WTC11 (cell line): Measurements from ENCODE around the gene PRKD1. TPM values are rescaled to one million over a fixed set of nuclear protein-coding genes. Genes with fewer than 3 reads are reported as not detected.

Source experiments
- ATAC-seq: fragments of 200-7000 bp; cut with Tn5 transposase; 2 replicates; pipeline ENCODE4 v1.10.0; 2021; ENCODE audit warnings: mild to moderate bottlenecking, moderate library complexity
- CTCF ChIA-PET: fragments of 300-600 bp; sonication (Branson Sonifier 250); formaldehyde crosslinking; loops from one replicate; lab custom pipeline; 2021; ENCODE audit warnings: antibody characterized with exemption; lab: Charles Lee
- POLR2A ChIA-PET: fragments of 350-600 bp; sonication (Branson Sonifier 250); formaldehyde crosslinking; loops from one replicate; lab custom pipeline; 2021; ENCODE audit warnings: antibody characterized with exemption; lab: Charles Lee
- DNase-seq: peaks from one replicate; pipeline ENCODE4 v3.0.0; 2021; ENCODE audit warnings: low spot score
- H3K27ac Mint-ChIP-seq: 2 replicates; pipeline ENCODE4 v1.8.0; 2021; ENCODE audit warnings: mixed read lengths
- H3K27me3 Mint-ChIP-seq: 2 replicates; pipeline ENCODE4 v1.8.0; 2021; ENCODE audit warnings: low read depth, mild to moderate bottlenecking, moderate library complexity, mixed read lengths
- H3K36me3 Mint-ChIP-seq: 2 replicates; pipeline ENCODE4 v1.8.0; 2021; ENCODE audit warnings: mixed read lengths
- H3K4me1 Mint-ChIP-seq: 2 replicates; pipeline ENCODE4 v1.8.0; 2022; ENCODE audit warnings: mixed read lengths
- H3K4me3 Mint-ChIP-seq: 2 replicates; pipeline ENCODE4 v1.8.0; 2021; ENCODE audit warnings: mild to moderate bottlenecking, moderate library complexity, mixed read lengths
- H3K9me3 Mint-ChIP-seq: 2 replicates; pipeline ENCODE4 v1.8.0; 2021; ENCODE audit warnings: mixed read lengths
- ELF4 ChIP-seq: sonication (generic); formaldehyde crosslinking; IDR thresholded peaks from 2 replicates; pipeline ENCODE4 v1.8.1; 2022; ENCODE audit warnings: low read depth, mild to moderate bottlenecking, moderate library complexity, missing genetic modification reagents
- ESRRA ChIP-seq: sonication (generic); formaldehyde crosslinking; IDR thresholded peaks from 2 replicates; pipeline ENCODE4 v1.8.1; 2022; ENCODE audit warnings: mild to moderate bottlenecking, missing genetic modification reagents, borderline replicate concordance
- ETV6 ChIP-seq: sonication (generic); formaldehyde crosslinking; IDR thresholded peaks from 2 replicates; pipeline ENCODE4 v1.8.1; 2022; ENCODE audit warnings: mild to moderate bottlenecking, missing genetic modification reagents
- FOXK1 ChIP-seq: sonication (generic); formaldehyde crosslinking; IDR thresholded peaks from 2 replicates; pipeline ENCODE4 v1.8.0; 2022; ENCODE audit warnings: mild to moderate bottlenecking, moderate library complexity, missing genetic modification reagents
- GRHL2 ChIP-seq: fragments of 250-450 bp; sonication (Bioruptor Pico); IDR thresholded peaks from 2 replicates; pipeline ENCODE4 v1.8.0; 2022; ENCODE audit warnings: mild to moderate bottlenecking, moderate library complexity; ENCODE audit not compliant: insufficient replicate concordance, severe bottlenecking
- NR2C2 ChIP-seq: sonication (generic); formaldehyde crosslinking; IDR thresholded peaks from 2 replicates; pipeline ENCODE4 v1.8.0; 2022; ENCODE audit warnings: mild to moderate bottlenecking, missing genetic modification reagents
- NR3C1 ChIP-seq: sonication (generic); formaldehyde crosslinking; conservative IDR thresholded peaks from 2 replicates; pipeline ENCODE4 v1.8.1; 2023; ENCODE audit warnings: low read depth, mild to moderate bottlenecking, missing genetic modification reagents
- RELA ChIP-seq: sonication (generic); formaldehyde crosslinking; IDR thresholded peaks from 2 replicates; pipeline ENCODE4 v1.8.1; 2022; ENCODE audit warnings: missing genetic modification reagents, mild to moderate bottlenecking, borderline replicate concordance
- SMAD3 ChIP-seq: sonication (generic); formaldehyde crosslinking; IDR thresholded peaks from 2 replicates; pipeline ENCODE4 v1.8.0; 2022; ENCODE audit warnings: missing genetic modification reagents, mild to moderate bottlenecking, borderline replicate concordance
- SMAD4 ChIP-seq: sonication (generic); formaldehyde crosslinking; IDR thresholded peaks from 2 replicates; pipeline ENCODE4 v1.8.0; 2022; ENCODE audit warnings: mild to moderate bottlenecking, missing genetic modification reagents
- TP53 ChIP-seq: sonication (generic); formaldehyde crosslinking; IDR thresholded peaks from 2 replicates; pipeline ENCODE4 v1.8.1; 2023; ENCODE audit warnings: mild to moderate bottlenecking, missing genetic modification reagents
- ZBTB21 ChIP-seq: sonication (generic); formaldehyde crosslinking; IDR thresholded peaks from 2 replicates; pipeline ENCODE4 v1.8.1; 2023; ENCODE audit warnings: mild to moderate bottlenecking, missing genetic modification reagents, borderline replicate concordance
- ZNF121 ChIP-seq: sonication (generic); formaldehyde crosslinking; IDR thresholded peaks from 2 replicates; pipeline ENCODE4 v1.8.0; 2023; ENCODE audit warnings: missing genetic modification reagents
- ZNF138 ChIP-seq: sonication (generic); formaldehyde crosslinking; conservative IDR thresholded peaks from 2 replicates; pipeline ENCODE4 v1.8.1; 2022; ENCODE audit warnings: mild to moderate bottlenecking, moderate library complexity, missing genetic modification reagents
- ZNF416 ChIP-seq: fragments of 250-450 bp; sonication (Bioruptor Pico); IDR thresholded peaks from 2 replicates; pipeline ENCODE4 v1.9.0; 2021; ENCODE audit warnings: mild to moderate bottlenecking, inconsistent platforms
- ZNF671 ChIP-seq: fragments of 250-450 bp; sonication (Bioruptor Pico); IDR thresholded peaks from 2 replicates; pipeline ENCODE4 v1.8.0; 2021; ENCODE audit warnings: mild to moderate bottlenecking
- total RNA-seq: library from RNA; stranded (reverse); gene quantifications from 3 replicates; pipeline ENCODE4 v1.2.3, GENCODE V29; 2021
- TF ChIP-seq, protein P1 (sequence below): sonication (generic); formaldehyde crosslinking; IDR thresholded peaks from 2 replicates; pipeline ENCODE4 v1.8.1; 2022; ENCODE audit warnings: mild to moderate bottlenecking, missing genetic modification reagents, moderate library complexity, borderline replicate concordance
- TF ChIP-seq, protein P2 (sequence below): sonication (generic); formaldehyde crosslinking; IDR thresholded peaks from 2 replicates; pipeline ENCODE4 v1.8.1; 2022; ENCODE audit warnings: missing genetic modification reagents, borderline replicate concordance
- TF ChIP-seq, protein P3 (sequence below): fragments of 250-450 bp; sonication (Bioruptor Pico); IDR thresholded peaks from 2 replicates; pipeline ENCODE4 v1.9.0; 2021; ENCODE audit warnings: mild to moderate bottlenecking
- TF ChIP-seq, protein P4 (sequence below): sonication (generic); formaldehyde crosslinking; IDR thresholded peaks from 2 replicates; pipeline ENCODE4 v1.8.0; 2022; ENCODE audit warnings: mild to moderate bottlenecking, missing genetic modification reagents
- TF ChIP-seq, protein P5 (sequence below): sonication (generic); formaldehyde crosslinking; IDR thresholded peaks from 2 replicates; pipeline ENCODE4 v1.8.1; 2022; ENCODE audit warnings: low read depth, missing genetic modification reagents, borderline replicate concordance
- TF ChIP-seq, protein P6 (sequence below): sonication (generic); formaldehyde crosslinking; IDR thresholded peaks from 2 replicates; pipeline ENCODE4 v1.8.1; 2023; ENCODE audit warnings: mild to moderate bottlenecking, missing genetic modification reagents

The PRKD1 gene
- total RNA-seq, 1 experiment from 2014 or later = 7.6 TPM

DNA sequence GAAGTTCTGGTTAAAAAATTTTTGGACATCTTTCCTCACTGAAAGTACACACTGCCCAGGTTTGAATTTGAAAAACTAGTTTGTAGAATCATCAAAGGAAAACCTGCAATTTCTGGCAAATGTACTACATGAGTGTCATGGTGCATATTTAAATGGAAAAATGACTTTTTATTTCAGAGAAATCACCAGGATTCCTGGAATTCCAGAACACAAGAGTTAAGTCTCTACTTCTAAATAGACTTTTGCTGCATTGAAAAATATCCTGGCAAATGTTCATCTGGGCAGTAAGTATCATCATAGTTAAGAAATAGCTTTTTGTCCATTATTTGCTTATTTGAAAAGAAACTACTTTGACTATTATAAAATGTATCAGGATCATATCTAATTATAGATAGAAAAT, 275.1 kb downstream of the PRKD1 start (continued):
- TF ChIP-seq NR3C1 (CRISPR knock-in tag) (no peak), ESRRA (CRISPR knock-in tag) (no peak), NR2C2 (no peak), SMAD3 (CRISPR knock-in tag) (no peak), ZNF121 (CRISPR knock-in tag) (no peak), TP53 (CRISPR knock-in tag) (no peak), FOXK1 (CRISPR knock-in tag) (no peak)
- TF ChIP-seq, protein P1, sequence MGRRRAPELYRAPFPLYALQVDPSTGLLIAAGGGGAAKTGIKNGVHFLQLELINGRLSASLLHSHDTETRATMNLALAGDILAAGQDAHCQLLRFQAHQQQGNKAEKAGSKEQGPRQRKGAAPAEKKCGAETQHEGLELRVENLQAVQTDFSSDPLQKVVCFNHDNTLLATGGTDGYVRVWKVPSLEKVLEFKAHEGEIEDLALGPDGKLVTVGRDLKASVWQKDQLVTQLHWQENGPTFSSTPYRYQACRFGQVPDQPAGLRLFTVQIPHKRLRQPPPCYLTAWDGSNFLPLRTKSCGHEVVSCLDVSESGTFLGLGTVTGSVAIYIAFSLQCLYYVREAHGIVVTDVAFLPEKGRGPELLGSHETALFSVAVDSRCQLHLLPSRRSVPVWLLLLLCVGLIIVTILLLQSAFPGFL (CRISPR knock-in tag) = no peak
- TF ChIP-seq, protein P2, sequence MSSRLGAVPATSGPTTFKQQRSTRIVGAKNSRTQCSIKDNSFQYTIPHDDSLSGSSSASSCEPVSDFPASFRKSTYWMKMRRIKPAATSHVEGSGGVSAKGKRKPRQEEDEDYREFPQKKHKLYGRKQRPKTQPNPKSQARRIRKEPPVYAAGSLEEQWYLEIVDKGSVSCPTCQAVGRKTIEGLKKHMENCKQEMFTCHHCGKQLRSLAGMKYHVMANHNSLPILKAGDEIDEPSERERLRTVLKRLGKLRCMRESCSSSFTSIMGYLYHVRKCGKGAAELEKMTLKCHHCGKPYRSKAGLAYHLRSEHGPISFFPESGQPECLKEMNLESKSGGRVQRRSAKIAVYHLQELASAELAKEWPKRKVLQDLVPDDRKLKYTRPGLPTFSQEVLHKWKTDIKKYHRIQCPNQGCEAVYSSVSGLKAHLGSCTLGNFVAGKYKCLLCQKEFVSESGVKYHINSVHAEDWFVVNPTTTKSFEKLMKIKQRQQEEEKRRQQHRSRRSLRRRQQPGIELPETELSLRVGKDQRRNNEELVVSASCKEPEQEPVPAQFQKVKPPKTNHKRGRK (CRISPR knock-in tag) = no peak

DNA sequence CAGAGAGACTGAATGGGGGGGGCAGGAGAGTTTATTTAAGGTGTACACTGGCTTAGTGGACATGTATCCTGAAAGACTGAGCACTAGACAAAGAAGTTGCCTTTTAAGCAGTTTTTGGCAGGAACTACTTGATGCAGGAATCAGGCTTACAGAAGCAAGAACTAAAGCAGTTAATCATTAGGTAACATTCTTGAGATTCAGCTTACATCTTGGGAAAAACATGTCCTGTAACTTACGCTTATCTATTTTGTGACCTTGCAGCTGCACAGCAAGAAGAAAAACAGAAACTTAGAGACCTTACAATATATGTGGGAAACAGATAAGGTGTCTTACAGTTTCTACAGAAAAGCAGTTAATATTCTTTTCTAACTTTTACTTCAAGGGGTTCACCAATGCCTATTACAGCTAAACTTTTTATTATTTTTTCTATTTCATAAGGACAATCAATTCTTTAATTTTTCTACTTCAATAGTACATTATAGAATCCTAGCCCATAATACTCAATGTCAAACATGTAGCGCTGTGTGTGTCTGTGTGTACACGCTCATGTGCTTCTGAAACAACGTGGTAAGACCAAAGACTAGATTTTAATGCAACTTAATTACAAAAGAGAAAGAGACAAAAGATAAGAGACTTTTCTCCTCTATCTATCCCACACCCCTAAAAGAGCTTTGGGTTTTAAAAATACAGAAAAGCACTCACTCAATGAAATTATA, 276.9 kb downstream of the PRKD1 start:
- no peak overlapping the region for H3K27ac Mint-ChIP-seq
- TF ChIP-seq, protein P3, sequence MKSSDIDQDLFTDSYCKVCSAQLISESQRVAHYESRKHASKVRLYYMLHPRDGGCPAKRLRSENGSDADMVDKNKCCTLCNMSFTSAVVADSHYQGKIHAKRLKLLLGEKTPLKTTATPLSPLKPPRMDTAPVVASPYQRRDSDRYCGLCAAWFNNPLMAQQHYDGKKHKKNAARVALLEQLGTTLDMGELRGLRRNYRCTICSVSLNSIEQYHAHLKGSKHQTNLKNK (CRISPR knock-in tag) = no peak
- TF ChIP-seq, protein P4, sequence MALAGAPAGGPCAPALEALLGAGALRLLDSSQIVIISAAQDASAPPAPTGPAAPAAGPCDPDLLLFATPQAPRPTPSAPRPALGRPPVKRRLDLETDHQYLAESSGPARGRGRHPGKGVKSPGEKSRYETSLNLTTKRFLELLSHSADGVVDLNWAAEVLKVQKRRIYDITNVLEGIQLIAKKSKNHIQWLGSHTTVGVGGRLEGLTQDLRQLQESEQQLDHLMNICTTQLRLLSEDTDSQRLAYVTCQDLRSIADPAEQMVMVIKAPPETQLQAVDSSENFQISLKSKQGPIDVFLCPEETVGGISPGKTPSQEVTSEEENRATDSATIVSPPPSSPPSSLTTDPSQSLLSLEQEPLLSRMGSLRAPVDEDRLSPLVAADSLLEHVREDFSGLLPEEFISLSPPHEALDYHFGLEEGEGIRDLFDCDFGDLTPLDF (CRISPR knock-in tag) = no peak
- TF ChIP-seq, all 79 proteins: peak for 0
- ChIA-PET CTCF (no interaction called here), POLR2A (no interaction called here)
- Mint-ChIP-seq H3K36me3 (peaks cover 38% of the 10 kb centered on the region), H3K4me3 (no peak overlapping the region), H3K27me3 (peaks cover 3% of the 10 kb centered on the region; the same call in 1 of the 2 replicates), H3K9me3 (peaks cover 36% of the 10 kb centered on the region), H3K4me1 (peaks cover 15% of the 10 kb centered on the region)
- ATAC-seq (no peak), DNase-seq (no peak)

DNA sequence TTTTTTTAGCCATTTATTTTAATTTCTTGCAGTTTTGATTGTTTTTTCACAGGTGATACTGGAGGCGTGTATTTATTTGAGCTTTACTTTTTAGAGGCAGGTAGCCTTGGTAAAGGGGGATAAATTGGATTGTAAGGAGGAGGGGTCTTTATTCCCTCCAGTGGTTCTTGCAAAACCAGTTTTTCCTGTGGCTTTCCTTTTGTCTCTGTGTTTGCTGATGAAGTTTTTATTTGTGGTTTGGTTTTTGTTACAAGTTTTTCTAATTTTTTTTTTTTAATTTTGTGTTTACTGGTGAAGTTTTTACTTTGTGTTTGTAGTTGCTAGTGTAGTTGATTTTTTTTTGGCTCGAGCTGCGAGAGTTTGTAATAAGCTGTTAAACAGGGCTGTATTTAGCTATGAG, 278.5 kb downstream of the PRKD1 start:
- peaks cover 39% of the 10 kb centered on the region for H3K36me3 Mint-ChIP-seq
- ATAC-seq (0 out of 2 replicates have a peak, but pooled peaks have one; percentile 28), DNase-seq (no peak)
- H3K27ac Mint-ChIP-seq = peak overlapping the region; percentile 16; the same call in 1 of the 2 replicates
- CTCF ChIA-PET = no interaction called here
- H3K4me3 Mint-ChIP-seq = no peak overlapping the region
- POLR2A ChIA-PET = no interaction called here
- H3K4me1 Mint-ChIP-seq = peaks cover 20% of the 10 kb centered on the region
- H3K27me3 Mint-ChIP-seq = peaks cover 3% of the 10 kb centered on the region; the same call in 1 of the 2 replicates
- peaks cover 38% of the 10 kb centered on the region for H3K9me3 Mint-ChIP-seq
- no peak for TF ChIP-seq RELA (CRISPR knock-in tag)
- TF ChIP-seq, protein P5, sequence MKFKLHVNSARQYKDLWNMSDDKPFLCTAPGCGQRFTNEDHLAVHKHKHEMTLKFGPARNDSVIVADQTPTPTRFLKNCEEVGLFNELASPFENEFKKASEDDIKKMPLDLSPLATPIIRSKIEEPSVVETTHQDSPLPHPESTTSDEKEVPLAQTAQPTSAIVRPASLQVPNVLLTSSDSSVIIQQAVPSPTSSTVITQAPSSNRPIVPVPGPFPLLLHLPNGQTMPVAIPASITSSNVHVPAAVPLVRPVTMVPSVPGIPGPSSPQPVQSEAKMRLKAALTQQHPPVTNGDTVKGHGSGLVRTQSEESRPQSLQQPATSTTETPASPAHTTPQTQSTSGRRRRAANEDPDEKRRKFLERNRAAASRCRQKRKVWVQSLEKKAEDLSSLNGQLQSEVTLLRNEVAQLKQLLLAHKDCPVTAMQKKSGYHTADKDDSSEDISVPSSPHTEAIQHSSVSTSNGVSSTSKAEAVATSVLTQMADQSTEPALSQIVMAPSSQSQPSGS (CRISPR knock-in tag) = no peak
- TF ChIP-seq ZNF671 = no peak
- TF ChIP-seq, protein P6, sequence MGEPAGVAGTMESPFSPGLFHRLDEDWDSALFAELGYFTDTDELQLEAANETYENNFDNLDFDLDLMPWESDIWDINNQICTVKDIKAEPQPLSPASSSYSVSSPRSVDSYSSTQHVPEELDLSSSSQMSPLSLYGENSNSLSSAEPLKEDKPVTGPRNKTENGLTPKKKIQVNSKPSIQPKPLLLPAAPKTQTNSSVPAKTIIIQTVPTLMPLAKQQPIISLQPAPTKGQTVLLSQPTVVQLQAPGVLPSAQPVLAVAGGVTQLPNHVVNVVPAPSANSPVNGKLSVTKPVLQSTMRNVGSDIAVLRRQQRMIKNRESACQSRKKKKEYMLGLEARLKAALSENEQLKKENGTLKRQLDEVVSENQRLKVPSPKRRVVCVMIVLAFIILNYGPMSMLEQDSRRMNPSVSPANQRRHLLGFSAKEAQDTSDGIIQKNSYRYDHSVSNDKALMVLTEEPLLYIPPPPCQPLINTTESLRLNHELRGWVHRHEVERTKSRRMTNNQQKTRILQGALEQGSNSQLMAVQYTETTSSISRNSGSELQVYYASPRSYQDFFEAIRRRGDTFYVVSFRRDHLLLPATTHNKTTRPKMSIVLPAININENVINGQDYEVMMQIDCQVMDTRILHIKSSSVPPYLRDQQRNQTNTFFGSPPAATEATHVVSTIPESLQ (CRISPR knock-in tag) = no peak
- TF ChIP-seq, protein P1 (CRISPR knock-in tag) = no peak
- TF ChIP-seq ZNF138 = no peak
- TF ChIP-seq ZBTB21 (CRISPR knock-in tag) = no peak
- no peak for TF ChIP-seq ETV6 (CRISPR knock-in tag)
- TF ChIP-seq ZNF416 (CRISPR knock-in tag) = no peak
- no peak for TF ChIP-seq SMAD4
- no peak for TF ChIP-seq ELF4 (CRISPR knock-in tag)
- no peak for TF ChIP-seq GRHL2 (CRISPR knock-in tag)
